NCI-H1694 treated with DMSO at 0.1 percent for 48 hours (cell line): ENCODE measurements around the gene SAMD4A.
A peak's percentile ranks its signal among the peaks of the same experiment; 100 is the strongest.
"Not testable (repeated sequence)": the region's sequence is repeated elsewhere in the genome, so short reads cannot be mapped to it uniquely, and the experiment has no call there.

Source experiments
- DNase-seq: peaks from one replicate; lab custom pipeline; 2025; lab: John Stamatoyannopoulos, UW

Gene SAMD4A

DNA sequence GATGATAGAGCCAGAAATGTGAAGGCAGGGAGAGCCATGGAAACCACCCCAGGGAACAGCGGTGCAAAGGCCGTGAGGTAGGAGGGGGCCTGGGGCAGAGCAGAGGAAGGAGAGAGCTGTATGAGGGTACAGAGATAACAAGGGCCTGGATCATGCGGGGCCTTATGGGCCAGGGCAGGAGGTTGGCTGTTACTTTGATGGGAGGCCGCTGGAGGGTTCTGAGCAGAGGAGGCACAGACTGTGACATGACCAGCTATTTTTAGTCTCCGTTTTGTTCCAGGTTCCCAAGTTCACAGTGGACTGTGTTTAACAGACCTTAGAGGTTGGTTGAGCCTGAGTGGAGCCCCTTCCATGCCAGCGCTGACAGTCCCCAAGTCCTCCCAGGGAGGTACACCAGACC, 217.1 kb downstream of the SAMD4A start:
- DNase-seq = no peak

GRCh38 chr14:54784657-54785056, 217.7 kb downstream of the SAMD4A start:
- peak; percentile 47 for DNase-seq

DNA sequence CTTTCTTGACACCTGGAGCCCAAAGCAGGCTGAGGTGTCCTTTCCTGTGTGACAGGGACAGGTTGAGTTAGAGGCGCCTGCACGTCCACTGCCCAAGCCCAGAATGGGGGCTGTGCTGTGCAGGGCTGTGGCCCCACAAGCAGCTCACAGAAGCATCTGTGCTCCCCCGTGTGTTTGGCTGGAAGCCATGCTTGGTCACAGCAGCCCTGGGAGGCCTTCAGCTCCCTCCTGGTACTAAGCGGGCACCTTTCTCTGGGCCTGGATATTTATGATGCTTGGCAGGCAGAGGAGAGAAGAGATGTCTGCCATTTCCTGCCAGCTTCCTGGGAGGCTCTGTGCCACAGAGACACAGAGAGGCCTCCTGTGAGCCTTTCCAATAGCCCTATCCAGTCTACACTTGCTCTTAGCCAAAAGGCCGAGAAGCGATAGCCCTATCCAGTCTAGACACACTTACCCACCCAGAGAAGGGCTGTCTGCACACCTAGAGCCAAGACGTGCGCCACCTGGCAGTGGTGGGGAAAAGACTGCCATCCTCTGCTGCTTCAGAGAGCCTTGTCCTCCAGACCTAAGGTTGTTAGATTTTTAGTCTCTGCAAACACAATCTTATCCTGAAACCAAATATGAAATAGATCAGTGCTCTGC, 218.3 kb downstream of the SAMD4A start:
- DNase-seq = peak; percentile 47

DNA sequence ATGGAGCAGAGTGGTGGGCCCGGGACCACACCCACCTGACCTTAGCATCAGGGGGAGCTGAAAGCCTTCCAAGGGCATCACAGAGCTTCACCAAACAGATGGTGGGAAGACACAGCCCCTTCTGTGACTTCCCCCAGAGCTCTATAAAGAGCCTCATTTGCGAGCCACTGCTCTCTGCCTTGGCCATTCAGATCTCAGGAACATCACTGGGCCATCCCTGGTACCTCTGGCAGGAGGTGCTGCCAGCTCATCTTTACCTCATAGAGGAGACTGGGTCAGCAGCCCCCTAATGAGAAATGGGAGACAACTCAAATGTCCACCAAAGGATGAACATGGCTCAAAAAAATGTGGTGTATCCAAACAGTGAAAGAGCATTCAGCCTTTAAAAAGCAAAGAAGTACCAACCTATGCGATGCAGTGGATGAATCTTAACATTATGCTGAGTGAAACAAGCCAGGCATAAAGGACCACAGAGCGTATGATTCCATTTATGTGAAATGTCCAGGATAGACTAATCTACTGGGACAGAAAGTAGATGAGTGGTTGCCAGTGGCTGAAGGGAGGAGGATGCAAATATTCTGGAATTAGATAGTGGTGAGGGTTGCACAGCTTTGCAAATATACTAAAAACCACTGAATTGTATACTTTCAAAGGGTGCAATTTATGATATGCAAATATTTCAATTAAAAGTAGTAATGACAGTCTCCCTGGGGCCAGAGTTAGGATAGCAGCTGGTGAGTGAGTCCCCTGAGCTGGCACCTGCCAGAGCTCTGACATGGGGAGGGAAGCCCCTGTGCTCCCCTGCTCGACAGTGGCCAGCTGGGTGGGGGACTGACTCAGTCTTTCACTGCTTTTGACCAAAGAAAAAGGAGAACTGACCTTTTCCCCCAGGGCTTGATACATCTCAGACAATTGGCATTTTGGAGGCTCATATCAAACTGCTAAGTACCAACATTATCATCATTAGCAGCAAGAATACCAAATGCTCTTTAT, 219.1 kb downstream of the SAMD4A start:
- DNase-seq = peak; percentile 39

GRCh38 chr14:54786838-54787237, 219.9 kb downstream of the SAMD4A start:
- DNase-seq = no peak

DNA sequence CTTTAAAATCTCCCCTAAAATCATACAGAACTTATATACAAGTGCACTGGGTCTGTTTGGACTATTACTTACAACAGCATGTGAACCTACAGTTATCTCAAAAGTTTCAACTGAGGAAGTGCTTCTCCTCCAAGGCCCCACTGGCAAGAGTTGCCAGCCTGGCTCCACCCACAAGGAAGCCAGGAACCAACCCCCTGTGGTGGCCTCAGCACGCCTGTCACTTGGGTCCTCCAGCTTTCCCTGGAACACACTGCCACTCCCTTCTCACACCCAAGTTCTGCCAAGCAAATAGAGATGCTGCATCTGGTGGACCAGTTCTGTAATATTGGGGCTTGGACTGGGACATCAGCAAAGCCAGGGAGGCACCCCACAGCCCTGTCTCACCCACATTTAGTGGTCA, 220.3 kb downstream of the SAMD4A start:
- no peak for DNase-seq

DNA sequence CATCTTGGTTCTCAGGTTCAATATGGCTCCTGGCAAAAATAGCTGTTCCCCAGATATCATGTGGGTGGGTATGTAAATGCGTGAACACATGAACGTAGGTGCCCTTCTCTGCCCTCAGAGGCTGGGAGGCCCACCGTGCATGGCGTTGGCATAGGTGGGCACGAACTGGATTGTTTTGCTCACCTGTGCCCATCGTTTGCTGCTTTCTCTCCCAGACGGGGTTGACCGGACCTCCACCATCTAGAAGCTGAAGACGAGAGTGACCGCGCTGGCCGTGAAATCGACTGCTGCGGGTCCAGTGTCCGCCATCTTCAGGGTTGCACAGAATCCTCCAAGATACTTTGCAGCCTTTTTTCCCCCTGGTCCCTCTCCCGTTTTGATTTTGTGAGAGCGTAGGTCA, 221.8 kb downstream of the SAMD4A start:
- no peak for DNase-seq

- DNase-seq = no peak
Observed at GRCh38 chr14:54789166-54789565, 222.2 kb downstream of the SAMD4A start.

GRCh38 chr14:54789781-54790480, 223.0 kb downstream of the SAMD4A start:
- DNase-seq = no peak

GRCh38 chr14:54791001-54791400, 224.1 kb downstream of the SAMD4A start:
- DNase-seq = no peak

- no peak for DNase-seq
Observed at GRCh38 chr14:54792288-54792687, 225.4 kb downstream of the SAMD4A start.

- DNase-seq = no peak
Observed at GRCh38 chr14:54794159-54794558, 227.2 kb downstream of the SAMD4A start.

GRCh38 chr14:54794796-54795195, 227.9 kb downstream of the SAMD4A start:
- DNase-seq = no peak

- no peak for DNase-seq
Observed at GRCh38 chr14:54796961-54797360, 230.0 kb downstream of the SAMD4A start.

DNA sequence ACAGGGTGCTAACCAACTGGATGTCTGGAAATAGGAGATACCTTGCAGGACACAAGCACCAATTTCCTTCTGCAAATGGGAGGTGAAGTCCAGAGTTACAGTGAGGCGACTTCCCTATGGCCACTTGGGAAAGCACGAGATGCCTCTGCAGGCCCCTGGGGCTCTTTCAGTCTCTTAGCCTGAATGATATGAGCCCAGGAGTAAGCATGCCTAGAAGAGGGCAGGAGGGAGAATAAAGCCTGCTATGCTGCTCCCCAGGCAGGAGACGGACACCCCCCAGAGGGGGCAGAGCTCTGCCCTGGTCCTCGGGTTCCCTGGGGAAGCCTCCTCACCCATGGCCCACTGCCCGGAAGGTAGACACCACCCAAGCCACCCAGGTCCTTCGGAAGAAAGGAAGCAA, 230.6 kb downstream of the SAMD4A start:
- DNase-seq = no peak

GRCh38 chr14:54797986-54798385, 231.1 kb downstream of the SAMD4A start:
- DNase-seq = no peak

- DNase-seq = no peak
Observed at GRCh38 chr14:54798465-54799124, 231.7 kb downstream of the SAMD4A start.

DNA sequence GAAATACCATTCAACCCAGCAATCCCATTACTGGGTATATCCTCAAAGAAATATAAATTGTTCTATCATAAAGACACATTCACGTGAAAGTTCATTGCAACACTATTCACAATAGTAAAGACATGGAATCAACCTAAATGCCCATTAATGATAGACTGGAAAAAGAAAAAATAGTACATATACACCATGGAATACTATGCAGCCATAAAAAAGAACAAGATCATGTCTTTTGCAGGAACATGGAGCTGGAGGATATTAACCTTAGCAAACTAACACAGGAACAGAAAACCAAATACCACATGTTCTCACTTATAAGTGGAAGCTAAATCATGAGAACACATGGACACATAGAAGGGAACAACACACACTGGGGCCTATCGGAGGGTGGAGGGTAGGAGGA, 234.6 kb downstream of the SAMD4A start:
- DNase-seq = not testable (repeated sequence)

DNA sequence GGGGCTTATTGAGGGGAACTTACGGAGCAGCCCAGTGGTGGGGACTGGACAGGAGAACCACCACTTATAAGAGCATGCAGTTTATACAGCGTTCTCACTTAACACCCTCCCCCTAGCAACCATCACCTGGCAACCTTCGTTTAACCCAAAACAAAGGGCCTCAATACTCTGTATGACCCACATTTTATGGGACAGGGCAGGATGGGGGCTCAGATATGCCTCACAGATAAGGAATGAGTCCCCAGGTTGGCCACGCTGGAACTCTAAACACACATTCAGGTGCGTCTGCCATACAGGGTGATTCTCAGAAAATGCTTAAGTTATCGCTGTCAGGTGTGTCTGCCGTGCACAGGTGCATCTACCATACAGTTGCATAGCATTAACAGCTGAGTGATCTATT, 236.5 kb downstream of the SAMD4A start:
- DNase-seq = no peak

DNA sequence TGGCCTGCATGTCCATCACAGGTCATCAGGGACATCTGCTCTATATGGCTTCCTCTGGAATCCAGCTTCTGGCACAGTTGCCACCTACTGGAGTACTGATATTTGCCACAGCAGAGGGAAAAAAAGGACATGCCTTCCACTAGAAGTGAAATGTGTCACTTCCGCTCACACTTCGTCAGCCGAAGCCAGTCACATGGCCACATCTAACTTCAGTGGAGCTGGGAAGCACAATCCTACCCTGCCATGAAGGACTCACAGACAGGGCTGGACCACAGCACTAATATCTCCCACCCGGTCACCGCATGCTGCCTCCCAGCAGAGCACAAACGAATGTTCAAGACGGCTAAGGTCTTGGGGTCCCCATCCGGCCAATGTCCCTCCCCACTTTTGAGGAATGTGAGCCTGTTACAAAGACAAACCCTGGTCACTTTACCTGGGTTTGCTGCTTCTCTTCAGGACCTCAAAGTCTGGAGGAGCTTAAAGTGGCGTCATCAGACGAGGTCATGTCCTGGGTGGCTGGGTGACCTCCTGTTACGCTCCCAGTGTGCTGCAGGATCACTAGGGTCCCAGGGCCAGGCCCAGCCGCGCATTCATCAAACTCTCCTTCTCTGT, 237.1 kb downstream of the SAMD4A start:
- no peak for DNase-seq

DNA sequence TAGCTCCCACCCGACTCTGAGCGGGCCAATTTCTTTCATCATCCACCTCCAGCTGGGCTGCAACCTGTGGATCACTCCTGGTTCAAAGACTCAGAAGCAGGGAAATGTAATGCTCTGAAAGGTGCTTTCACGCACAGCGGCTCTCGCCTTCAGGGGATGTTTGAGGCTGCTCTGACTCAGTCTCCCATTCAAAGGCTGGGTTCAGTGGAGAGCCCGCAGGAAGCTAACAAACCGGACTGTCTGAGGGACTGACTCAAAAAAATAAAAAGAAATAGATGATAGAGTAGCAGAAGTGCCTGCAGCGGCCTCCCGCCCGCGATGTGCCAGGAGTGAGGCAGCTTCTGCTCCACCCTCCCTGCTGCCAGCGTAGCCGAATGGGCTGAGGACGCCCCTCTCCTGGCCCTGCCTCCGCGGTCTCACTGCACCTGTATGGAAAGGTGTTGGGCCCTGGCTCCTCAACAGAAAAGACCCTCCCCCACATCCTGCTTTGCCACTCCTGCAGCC, 237.7 kb downstream of the SAMD4A start:
- no peak for DNase-seq

DNA sequence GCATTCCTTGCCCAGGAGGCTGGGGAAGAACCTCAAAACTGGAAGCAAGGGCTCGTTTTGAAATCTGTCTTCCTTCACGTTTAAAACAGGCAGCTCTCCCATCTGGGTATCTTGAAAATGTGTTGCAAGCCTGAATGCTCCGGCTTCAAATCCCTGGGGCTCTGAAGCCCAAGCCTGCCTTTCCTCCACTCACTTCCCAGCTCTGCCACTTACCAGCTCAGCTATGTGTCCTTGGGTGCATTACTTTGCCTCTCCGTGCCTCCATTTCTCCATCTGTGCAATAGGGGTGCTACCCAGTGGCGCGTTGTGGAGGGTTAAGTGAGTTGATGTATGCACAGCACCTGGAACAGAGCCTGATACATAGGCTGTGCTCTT, 238.1 kb downstream of the SAMD4A start:
- DNase-seq = no peak
